ENCODE measurements around the gene RND2. TPM values are rescaled to one million over a fixed set of nuclear protein-coding genes. Genes with fewer than 3 reads are reported as not detected.
A peak's percentile ranks its signal among the peaks of the same experiment; 100 is the strongest.

RND2 gene
- total RNA-seq, 4 donors from 2014 or later = 0.41 to 0.64 TPM; not detected in 2

DNA sequence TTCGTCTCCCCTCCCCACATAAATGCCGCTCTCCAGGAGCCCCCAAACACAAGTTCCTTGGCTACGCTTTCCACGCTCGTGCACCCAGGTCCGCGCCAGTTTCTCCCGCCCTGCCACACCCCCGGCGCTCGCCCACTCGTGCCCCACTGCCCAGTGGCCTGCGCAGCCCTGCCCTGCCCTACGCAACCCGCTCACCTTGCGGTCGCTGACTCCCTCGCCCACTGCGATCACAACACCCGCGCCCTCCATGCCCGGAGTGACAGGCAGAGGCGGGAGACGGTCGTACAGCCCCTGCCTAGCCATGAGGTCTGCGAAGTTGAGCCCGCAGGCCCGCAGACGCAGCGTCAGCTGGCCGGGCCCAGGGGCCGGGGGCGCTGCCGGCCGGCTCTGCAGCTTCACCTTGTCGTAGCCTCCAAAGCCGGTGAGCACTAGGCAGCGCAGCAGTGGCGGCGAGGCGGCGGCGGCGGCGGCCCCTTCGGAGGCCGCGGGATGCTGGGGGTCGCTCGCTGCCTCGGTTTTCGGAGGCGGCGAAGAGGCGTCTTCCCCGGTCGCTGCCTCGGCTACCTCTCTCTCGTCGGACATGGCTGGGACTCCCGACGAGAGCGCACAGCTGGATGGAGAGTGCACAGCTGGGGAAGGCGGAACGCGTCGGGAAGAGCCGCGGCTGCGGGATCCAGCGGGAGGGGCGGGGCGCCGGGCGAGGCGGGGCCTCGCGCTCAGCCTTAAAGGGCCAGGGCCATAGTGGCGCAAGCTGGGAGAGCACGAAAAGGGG is 3.1 kb upstream of the RND2 start, which contains the start of gene VAT1:
TSS of gene VAT1 (minus strand) at position 645 of the 772 bp plus-strand sequence. CDS start at position 582, 63 bp downstream.
- H3K27ac ChIP-seq = peak within 1 kb of the TSS; percentile 85 to 91 (median 90)
- H3K4me3 ChIP-seq = peak within 1 kb of the TSS; percentile 43 to 96 (median 86)
- DNase-seq = peak; percentile 87
- peaks cover 6 to 46% (median 31%) of the 10 kb centered on the region in 4 donors for H3K4me1 ChIP-seq
- TF ChIP-seq POLR2AphosphoS5 (IDR thresholded peaks at IDR 0.05) = peak; percentile 77 to 86 (median 80)
- TF ChIP-seq POLR2A (IDR thresholded peaks at IDR 0.05) = peak; percentile 55
- TF ChIP-seq, protein P1, sequence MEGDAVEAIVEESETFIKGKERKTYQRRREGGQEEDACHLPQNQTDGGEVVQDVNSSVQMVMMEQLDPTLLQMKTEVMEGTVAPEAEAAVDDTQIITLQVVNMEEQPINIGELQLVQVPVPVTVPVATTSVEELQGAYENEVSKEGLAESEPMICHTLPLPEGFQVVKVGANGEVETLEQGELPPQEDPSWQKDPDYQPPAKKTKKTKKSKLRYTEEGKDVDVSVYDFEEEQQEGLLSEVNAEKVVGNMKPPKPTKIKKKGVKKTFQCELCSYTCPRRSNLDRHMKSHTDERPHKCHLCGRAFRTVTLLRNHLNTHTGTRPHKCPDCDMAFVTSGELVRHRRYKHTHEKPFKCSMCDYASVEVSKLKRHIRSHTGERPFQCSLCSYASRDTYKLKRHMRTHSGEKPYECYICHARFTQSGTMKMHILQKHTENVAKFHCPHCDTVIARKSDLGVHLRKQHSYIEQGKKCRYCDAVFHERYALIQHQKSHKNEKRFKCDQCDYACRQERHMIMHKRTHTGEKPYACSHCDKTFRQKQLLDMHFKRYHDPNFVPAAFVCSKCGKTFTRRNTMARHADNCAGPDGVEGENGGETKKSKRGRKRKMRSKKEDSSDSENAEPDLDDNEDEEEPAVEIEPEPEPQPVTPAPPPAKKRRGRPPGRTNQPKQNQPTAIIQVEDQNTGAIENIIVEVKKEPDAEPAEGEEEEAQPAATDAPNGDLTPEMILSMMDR (IDR thresholded peaks at IDR 0.05) = peak in 2 of 5 experiments; percentile 19 to 20
- TF ChIP-seq EP300 (IDR thresholded peaks at IDR 0.05; ENCODE audit: low read depth) = no peak
- in situ Hi-C loops (cut with MboI; ENCODE audit: low pct_ligation_motif_present in 1 of 4, low pct_unique_long_range_greater_than_20kb in 1 of 4, low sequenced_read_pairs in 3 of 4) = loop anchor here in 1 of 4 donors (25.0 kb wide), 1 partner anchor 315 kb away; no protein-coding TSS in a partner anchor
- 1% methylated on average over 48 of the region's 80 CpGs; no CpG with 5 or more reads in 1 of the 2 donors for WGBS, 2 donors (ENCODE audit: low coverage in 1 of 2)
- peaks cover 3% of the 10 kb centered on the region for H3K27me3 ChIP-seq
- no peaks in the 10 kb centered on the region for H3K9me3 ChIP-seq
- intact Hi-C loops (cut with DNase I; ENCODE audit: low total_unique reads) = no loop called here
- H3K36me3 ChIP-seq = no peaks in the 10 kb centered on the region

DNA sequence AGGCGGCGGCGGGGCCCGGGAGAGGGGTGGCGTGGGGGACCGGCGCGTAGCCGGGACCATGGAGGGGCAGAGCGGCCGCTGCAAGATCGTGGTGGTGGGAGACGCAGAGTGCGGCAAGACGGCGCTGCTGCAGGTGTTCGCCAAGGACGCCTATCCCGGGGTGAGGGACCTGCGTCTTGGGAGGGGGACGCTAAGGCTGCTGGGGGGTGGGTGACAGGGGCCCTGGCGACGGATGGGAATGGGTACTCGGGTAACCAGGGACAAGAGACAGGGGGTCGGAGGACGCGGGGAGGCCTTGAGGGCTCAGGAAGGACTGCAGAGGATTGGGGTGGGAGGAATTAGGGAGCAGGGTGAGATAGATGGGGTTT is 243 bp downstream of the RND2 start:
- Histone ChIP-seq H3K4me3 (peak overlapping the region; percentile 35 to 57 (median 43)), H3K9me3 (no peaks in the 10 kb centered on the region), H3K27me3 (peaks cover 3% of the 10 kb centered on the region), H3K36me3 (no peaks in the 10 kb centered on the region), H3K27ac (peak overlapping the region; percentile 67 to 86 (median 74)), H3K4me1 (peaks cover 6 to 25% (median 18%) of the 10 kb centered on the region in 4 donors)
- no peak for TF ChIP-seq POLR2A (IDR thresholded peaks at IDR 0.05)
- no peak for TF ChIP-seq POLR2AphosphoS5 (IDR thresholded peaks at IDR 0.05)
- no peak for TF ChIP-seq EP300 (IDR thresholded peaks at IDR 0.05; ENCODE audit: low read depth)
- TF ChIP-seq, protein P1 (IDR thresholded peaks at IDR 0.05) = no peak
- DNase-seq = no peak
- WGBS, 2 donors (ENCODE audit: low coverage in 1 of 2) = 10% methylated on average over 26 of the region's 27 CpGs; no CpG with 5 or more reads in 1 of the 2 donors
- in situ Hi-C loops (cut with MboI; ENCODE audit: low pct_ligation_motif_present in 1 of 4, low pct_unique_long_range_greater_than_20kb in 1 of 4, low sequenced_read_pairs in 3 of 4) (loop anchor here in 1 of 4 donors (25.0 kb wide), 1 partner anchor 312 kb away; no protein-coding TSS in a partner anchor), intact Hi-C loops (cut with DNase I; ENCODE audit: low total_unique reads) (no loop called here)

DNA sequence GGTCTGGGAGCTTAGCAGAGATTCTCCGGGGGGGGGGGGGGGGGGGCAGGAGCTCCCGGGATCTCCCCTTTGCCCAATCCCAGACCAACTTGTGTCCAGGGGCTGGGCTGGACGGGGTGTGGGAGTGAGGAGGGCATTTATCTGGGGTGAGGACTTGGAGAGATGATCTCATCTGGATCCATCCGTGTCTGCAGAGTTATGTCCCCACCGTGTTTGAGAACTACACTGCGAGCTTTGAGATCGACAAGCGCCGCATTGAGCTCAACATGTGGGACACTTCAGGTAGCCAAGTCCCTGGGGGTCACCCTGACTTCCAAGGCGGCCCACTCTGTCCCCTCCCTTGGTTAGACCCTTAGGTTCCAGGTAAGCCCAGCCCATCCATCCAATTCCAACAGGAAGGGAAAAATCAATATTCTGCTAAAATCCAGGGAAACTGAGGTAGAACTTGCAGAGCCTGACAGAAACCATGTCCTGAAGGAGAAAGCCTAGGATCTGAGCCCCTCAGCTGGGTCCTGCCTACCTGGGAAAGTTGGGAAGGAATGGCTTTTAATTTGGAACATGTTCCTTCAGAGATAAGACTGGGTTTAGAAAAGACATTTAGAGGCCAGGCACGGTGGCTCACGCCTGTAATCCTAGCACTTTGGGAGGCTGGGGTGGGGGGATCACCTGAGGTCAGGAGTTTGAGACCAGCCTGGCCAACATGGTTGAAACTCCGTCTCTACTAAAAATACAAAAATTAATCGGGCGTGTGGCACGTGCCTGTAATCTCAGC is 921 bp downstream of the RND2 start:
- Histone ChIP-seq H3K27me3 (peaks cover 3% of the 10 kb centered on the region), H3K4me1 (peaks cover 6 to 21% (median 15%) of the 10 kb centered on the region in 4 donors), H3K36me3 (no peaks in the 10 kb centered on the region), H3K9me3 (no peaks in the 10 kb centered on the region), H3K27ac (peak overlapping the region in 3 of 4 donors; percentile 67 to 86 (median 80)), H3K4me3 (no peak overlapping the region)
- DNase-seq = no peak
- no peak for TF ChIP-seq EP300 (IDR thresholded peaks at IDR 0.05; ENCODE audit: low read depth)
- TF ChIP-seq POLR2AphosphoS5 (IDR thresholded peaks at IDR 0.05) = no peak
- no peak for TF ChIP-seq POLR2A (IDR thresholded peaks at IDR 0.05)
- TF ChIP-seq, protein P1 (IDR thresholded peaks at IDR 0.05) = no peak
- in situ Hi-C loops (cut with MboI; ENCODE audit: low pct_ligation_motif_present in 1 of 4, low pct_unique_long_range_greater_than_20kb in 1 of 4, low sequenced_read_pairs in 3 of 4) = loop anchor here in 1 of 4 donors (25.0 kb wide), 1 partner anchor 311 kb away; no protein-coding TSS in a partner anchor
- WGBS, 2 donors (ENCODE audit: low coverage in 1 of 2) = 67 to 74% methylated on average over 8 to 16 of the region's 16 CpGs
- intact Hi-C loops (cut with DNase I; ENCODE audit: low total_unique reads) = no loop called here

DNA sequence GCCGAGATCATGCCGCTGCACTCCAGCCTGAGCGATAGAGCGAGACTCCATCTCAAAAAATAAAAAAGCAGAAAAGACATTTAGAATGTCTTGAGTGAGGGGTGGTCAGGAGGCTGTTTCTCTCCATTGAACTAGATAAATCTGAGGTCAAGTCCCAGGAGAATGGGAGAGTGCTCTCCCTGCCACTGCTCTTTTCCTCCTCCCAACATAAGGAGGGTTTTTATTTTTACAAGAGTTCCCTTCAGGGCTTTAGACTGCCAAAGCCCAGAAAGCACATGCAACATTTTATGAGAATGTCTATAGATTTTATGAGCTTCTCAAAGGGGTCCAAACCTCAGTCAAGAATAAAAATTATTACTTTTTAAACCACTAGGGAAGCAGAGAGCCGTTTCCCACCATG is 1.6 kb downstream of the RND2 start:
- TF ChIP-seq, protein P1 (IDR thresholded peaks at IDR 0.05) = no peak
- TF ChIP-seq POLR2AphosphoS5 (IDR thresholded peaks at IDR 0.05) (no peak), EP300 (IDR thresholded peaks at IDR 0.05; ENCODE audit: low read depth) (no peak), POLR2A (IDR thresholded peaks at IDR 0.05) (no peak)
- peaks cover 3% of the 10 kb centered on the region for H3K27me3 ChIP-seq
- no peak overlapping the region for H3K4me3 ChIP-seq
- in situ Hi-C loops (cut with MboI; ENCODE audit: low pct_ligation_motif_present in 1 of 4, low pct_unique_long_range_greater_than_20kb in 1 of 4, low sequenced_read_pairs in 3 of 4) (loop anchor here in 1 of 4 donors (25.0 kb wide), 1 partner anchor 311 kb away; no protein-coding TSS in a partner anchor), intact Hi-C loops (cut with DNase I; ENCODE audit: low total_unique reads) (no loop called here)
- no peak for DNase-seq
- 65 to 81% methylated on average over 5 of the region's 5 CpGs for WGBS, 2 donors (ENCODE audit: low coverage in 1 of 2)
- no peaks in the 10 kb centered on the region for H3K36me3 ChIP-seq
- no peaks in the 10 kb centered on the region for H3K9me3 ChIP-seq
- peaks cover 6 to 18% (median 13%) of the 10 kb centered on the region in 4 donors for H3K4me1 ChIP-seq
- no peak overlapping the region for H3K27ac ChIP-seq

All from transverse colon (tissue), 4 donors.